Measurements from ENCODE around the gene ANKMY1.

DNA sequence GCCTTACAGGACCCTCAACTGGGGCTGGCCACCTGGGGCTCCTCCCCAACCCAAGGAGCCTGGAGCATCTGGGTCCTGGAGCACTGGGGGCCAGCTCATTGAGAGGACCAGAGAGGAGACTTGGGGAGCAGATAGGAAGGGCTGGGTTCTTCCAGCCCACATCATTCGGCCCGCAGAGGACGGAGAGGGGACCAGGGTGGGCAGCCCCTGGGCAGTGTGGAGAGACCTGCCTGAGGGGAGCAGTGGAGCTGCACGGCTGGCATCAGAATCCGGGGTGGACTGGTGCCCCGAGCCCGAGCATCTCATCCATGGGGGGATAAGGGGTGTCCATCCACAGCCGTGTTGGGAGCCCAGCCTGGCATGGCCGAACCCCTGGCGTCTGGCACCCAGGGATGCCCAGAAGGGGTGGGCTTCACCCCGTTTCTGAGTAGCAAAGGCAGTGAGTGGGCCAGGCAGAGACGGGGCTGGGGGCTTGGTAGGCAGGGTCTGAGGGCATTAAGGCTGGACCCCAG, 111.1 kb downstream of the ANKMY1 start:
- TF ChIP-seq, protein P1, sequence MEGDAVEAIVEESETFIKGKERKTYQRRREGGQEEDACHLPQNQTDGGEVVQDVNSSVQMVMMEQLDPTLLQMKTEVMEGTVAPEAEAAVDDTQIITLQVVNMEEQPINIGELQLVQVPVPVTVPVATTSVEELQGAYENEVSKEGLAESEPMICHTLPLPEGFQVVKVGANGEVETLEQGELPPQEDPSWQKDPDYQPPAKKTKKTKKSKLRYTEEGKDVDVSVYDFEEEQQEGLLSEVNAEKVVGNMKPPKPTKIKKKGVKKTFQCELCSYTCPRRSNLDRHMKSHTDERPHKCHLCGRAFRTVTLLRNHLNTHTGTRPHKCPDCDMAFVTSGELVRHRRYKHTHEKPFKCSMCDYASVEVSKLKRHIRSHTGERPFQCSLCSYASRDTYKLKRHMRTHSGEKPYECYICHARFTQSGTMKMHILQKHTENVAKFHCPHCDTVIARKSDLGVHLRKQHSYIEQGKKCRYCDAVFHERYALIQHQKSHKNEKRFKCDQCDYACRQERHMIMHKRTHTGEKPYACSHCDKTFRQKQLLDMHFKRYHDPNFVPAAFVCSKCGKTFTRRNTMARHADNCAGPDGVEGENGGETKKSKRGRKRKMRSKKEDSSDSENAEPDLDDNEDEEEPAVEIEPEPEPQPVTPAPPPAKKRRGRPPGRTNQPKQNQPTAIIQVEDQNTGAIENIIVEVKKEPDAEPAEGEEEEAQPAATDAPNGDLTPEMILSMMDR (conservative IDR thresholded peaks at IDR 0.05; ENCODE audit: low read depth, low read length), result no peak
- no peak for TF ChIP-seq EZH2 (IDR thresholded peaks at IDR 0.05; ENCODE audit: low read length, unreplicated experiment)
- TF ChIP-seq EZH2phosphoT487 (IDR thresholded peaks at IDR 0.05; ENCODE audit: borderline replicate concordance, low read length), result no peak

Data from PC-3 (cell line).